Keratinocyte (primary cell): ENCODE results near the gene SCNN1B. TPM values are rescaled to one million over a fixed set of nuclear protein-coding genes. Genes with fewer than 3 reads are reported as not detected.

ENCODE experiments used
- DNase-seq: peaks from one replicate; pipeline ENCODE4 v3.0.0-alpha.2; 2011; ENCODE audit warnings: low read depth, missing footprints, low spot score
- FAIRE-seq: peaks from 2 replicates; lab custom pipeline; 2011; peaks lifted over from hg19 to GRCh38; lab: Jason Lieb, UNC
- H2AFZ ChIP-seq: 2 replicates; pipeline ENCODE4 v1.6.0; 2012; ENCODE audit warnings: low read length, control low read depth, inconsistent platforms; ENCODE audit not compliant: control insufficient read depth
- H3K27ac ChIP-seq: 2 replicates; pipeline ENCODE4 v1.5.1; 2011; ENCODE audit warnings: low read length; ENCODE audit not compliant: control insufficient read depth, insufficient read depth
- H3K27me3 ChIP-seq: 3 replicates; pipeline ENCODE4 v1.6.0; 2011; ENCODE audit warnings: low read length; ENCODE audit not compliant: control insufficient read depth, insufficient read depth; ENCODE audit errors: extremely low read depth
- H3K36me3 ChIP-seq, 2 experiments: 2 replicates in 1 of 2; 3 replicates in 1 of 2; pipeline ENCODE4 v1.5.1; 2011; ENCODE audit warnings: low read length in 2 of 2, mild to moderate bottlenecking in 1 of 2; ENCODE audit not compliant: control insufficient read depth in 2 of 2, insufficient read depth in 2 of 2; ENCODE audit errors: extremely low read depth in 1 of 2
- H3K4me1 ChIP-seq: 3 replicates; pipeline ENCODE4 v1.5.1; 2011; ENCODE audit warnings: low read length; ENCODE audit not compliant: control insufficient read depth, insufficient read depth; ENCODE audit errors: extremely low read depth
- H3K4me2 ChIP-seq: 3 replicates; pipeline ENCODE4 v1.6.0; 2011; ENCODE audit warnings: low read depth, low read length; ENCODE audit not compliant: control insufficient read depth, insufficient read depth; ENCODE audit errors: extremely low read depth
- H3K4me3 ChIP-seq, 3 experiments: fragments of 200-600 bp in 1 of 3; sonication (generic) in 1 of 3; 2 replicates in 2 of 3; 3 replicates in 1 of 3; pipeline ENCODE4 v1.5.1; 2011 to 2016; ENCODE audit warnings: low read length in 3 of 3, mild to moderate bottlenecking in 3 of 3, control low read depth in 2 of 3, inconsistent platforms in 1 of 3, low read depth in 1 of 3, mixed read lengths in 1 of 3, mixed run types in 1 of 3, moderate library complexity in 1 of 3; ENCODE audit not compliant: control insufficient read depth in 2 of 3, insufficient read depth in 2 of 3; ENCODE audit errors: extremely low read depth in 1 of 3
- H3K79me2 ChIP-seq: 2 replicates; pipeline ENCODE4 v1.6.0; 2012; ENCODE audit warnings: low read length; ENCODE audit not compliant: control insufficient read depth, insufficient read depth
- H3K9ac ChIP-seq: 3 replicates; pipeline ENCODE4 v1.6.0; 2011; ENCODE audit warnings: low read length; ENCODE audit not compliant: control insufficient read depth, insufficient read depth; ENCODE audit errors: extremely low read depth
- H3K9me1 ChIP-seq: 3 replicates; pipeline ENCODE4 v1.6.0; 2011; ENCODE audit warnings: low read length; ENCODE audit not compliant: control insufficient read depth, insufficient read depth; ENCODE audit errors: extremely low read depth
- H3K9me3 ChIP-seq: 2 replicates; pipeline ENCODE4 v1.5.1; 2012; ENCODE audit warnings: low read depth, low read length; ENCODE audit not compliant: control insufficient read depth
- H4K20me1 ChIP-seq: 3 replicates; pipeline ENCODE4 v1.6.0; 2011; ENCODE audit warnings: low read length; ENCODE audit not compliant: control insufficient read depth, insufficient read depth; ENCODE audit errors: extremely low read depth
- CTCF ChIP-seq, 3 experiments: IDR thresholded peaks in 1 of 3; conservative IDR thresholded peaks in 1 of 3; optimal IDR thresholded peaks in 1 of 3; 2 replicates in 2 of 3; 3 replicates in 1 of 3; pipeline versions ENCODE3 to v1.5.1; 2011; ENCODE audit warnings: low read length in 3 of 3, mild to moderate bottlenecking in 3 of 3, moderate library complexity in 2 of 3, control low read depth in 1 of 3, inconsistent platforms in 1 of 3; ENCODE audit not compliant: insufficient read depth in 2 of 3; ENCODE audit errors: extremely low read depth in 1 of 3
- EZH2 ChIP-seq: IDR thresholded peaks from one replicate; pipeline ENCODE4 v1.6.1; 2012; ENCODE audit warnings: inconsistent platforms, mild to moderate bottlenecking, low read length, moderate library complexity
- dilution Hi-C: fragments of 300-500 bp; cut with MboI; formaldehyde crosslinking; loops from one replicate; pipeline ENCODE4 v1.7.0; 2020; ENCODE audit warnings: low sequenced_read_pairs; ENCODE audit not compliant: extremely low pct_ligation_motif_present
- polyA plus RNA-seq, 5 experiments: library from polyadenylated mRNA; depleted of rRNA in 3 of 5; stranded (reverse) in 3 of 5; stranded (forward) in 1 of 5; unstranded in 1 of 5; fragments of >200 nt; gene quantifications; 1 replicate in 1 of 5; 2 replicates in 3 of 5; 3 replicates in 1 of 5; pipeline versions ENCODE4 v1.2.1 to v1.2.3, GENCODE V29; 2011 to 2012; ENCODE audit warnings: missing spikeins in 2 of 5, low read depth in 1 of 5, low replicate concordance in 1 of 5

Gene SCNN1B
- polyA plus RNA-seq, 1 donor (not counting 4 experiments of a cell fraction or from before 2014, with no cell fraction given): 0.92 TPM

- Histone ChIP-seq H3K36me3 (no peaks in the 10 kb centered on the region), H3K9me1 (no peaks in the 10 kb centered on the region), H3K27ac (no peak overlapping the region), H3K79me2 (no peaks in the 10 kb centered on the region), H2AFZ (no peak overlapping the region), H3K27me3 (no peaks in the 10 kb centered on the region), H3K4me2 (no peak overlapping the region), H3K9me3 (no peaks in the 10 kb centered on the region), H3K9ac (no peak overlapping the region), H3K4me1 (no peaks in the 10 kb centered on the region), H3K4me3 (no peak overlapping the region), H4K20me1 (no peaks in the 10 kb centered on the region)
- DNase-seq (no peak), FAIRE-seq (no peak)
- TF ChIP-seq EZH2 (no peak), CTCF (optimal IDR thresholded peaks at IDR 0.05 in 1 of 3, IDR thresholded peaks at IDR 0.05 in 1 of 3, conservative IDR thresholded peaks at IDR 0.05 in 1 of 3; ENCODE audit: extremely low read depth in 1 of 3, insufficient read depth in 2 of 3, low read length in 3 of 3) (no peak)
- dilution Hi-C loops: no loop called here
These were observed 35.9 kb downstream of the SCNN1B start for GRCh38 chr16:23337836-23338550.

GRCh38 chr16:23339787-23340186, 37.7 kb downstream of the SCNN1B start:
- Histone ChIP-seq H3K9me1 (no peaks in the 10 kb centered on the region), H4K20me1 (no peaks in the 10 kb centered on the region), H2AFZ (no peak overlapping the region), H3K4me1 (no peaks in the 10 kb centered on the region), H3K79me2 (no peaks in the 10 kb centered on the region), H3K36me3 (no peaks in the 10 kb centered on the region), H3K27me3 (no peaks in the 10 kb centered on the region), H3K27ac (no peak overlapping the region), H3K4me2 (no peak overlapping the region), H3K9me3 (no peaks in the 10 kb centered on the region), H3K9ac (no peak overlapping the region), H3K4me3 (no peak overlapping the region)
- FAIRE-seq (peak; percentile 5), DNase-seq (peak; percentile 38)
- no peak for TF ChIP-seq EZH2
- no peak for TF ChIP-seq CTCF (optimal IDR thresholded peaks at IDR 0.05 in 1 of 3, IDR thresholded peaks at IDR 0.05 in 1 of 3, conservative IDR thresholded peaks at IDR 0.05 in 1 of 3; ENCODE audit: extremely low read depth in 1 of 3, insufficient read depth in 2 of 3, low read length in 3 of 3)
- dilution Hi-C loops: no loop called here
